HepG2 (cell line): ENCODE measurements around the gene POU2AF3. TPM values are rescaled to one million over a fixed set of nuclear protein-coding genes. Genes with fewer than 3 reads are reported as not detected.
A peak's percentile ranks its signal among the peaks of the same experiment; 100 is the strongest.

Experiments
- FOXP1 ChIP-seq, 2 experiments: fragments of 450-650 bp in 1 of 2; IDR thresholded peaks; 2 replicates each; pipeline ENCODE4 v1.6.1; 2017 to 2018; ENCODE audit warnings: antibody characterized with exemption in 1 of 2
- GABPB1 ChIP-seq: IDR thresholded peaks from 2 replicates; pipeline ENCODE4 v1.6.1; 2016; ENCODE audit warnings: mild to moderate bottlenecking, missing genetic modification reagents, moderate library complexity, missing compliant biosample characterization
- GATAD2A ChIP-seq: IDR thresholded peaks from 2 replicates; pipeline ENCODE4 v1.6.1; 2016
- HNRNPH1 ChIP-seq: fragments of 200-400 bp; formaldehyde crosslinking; optimal IDR thresholded peaks from 2 replicates; pipeline ENCODE3; 2017; ENCODE audit warnings: mild to moderate bottlenecking, low read depth, low read length
- KDM5B ChIP-seq: sonication (generic); formaldehyde crosslinking; IDR thresholded peaks from 2 replicates; pipeline ENCODE4 v1.4.0; 2020; ENCODE audit warnings: missing genetic modification reagents, mild to moderate bottlenecking, borderline replicate concordance
- NCOA1 ChIP-seq: sonication (generic); formaldehyde crosslinking; IDR thresholded peaks from 2 replicates; pipeline ENCODE4 v1.9.0; 2021; ENCODE audit warnings: missing genetic modification reagents
- PAXIP1 ChIP-seq: sonication (generic); formaldehyde crosslinking; conservative IDR thresholded peaks from 2 replicates; pipeline ENCODE4 v1.4.0; 2020; ENCODE audit warnings: mild to moderate bottlenecking, missing genetic modification reagents, moderate library complexity
- PTBP1 ChIP-seq: fragments of 200-400 bp; formaldehyde crosslinking; IDR thresholded peaks from 2 replicates; pipeline ENCODE4 v1.6.1; 2018; ENCODE audit warnings: low read length, low read depth; ENCODE audit not compliant: poor library complexity, severe bottlenecking
- RELA ChIP-seq: sonication (generic); formaldehyde crosslinking; IDR thresholded peaks from 2 replicates; pipeline ENCODE4 v1.4.0; 2020; ENCODE audit warnings: missing genetic modification reagents
- RXRA ChIP-seq: sonication (generic); formaldehyde crosslinking; IDR thresholded peaks from 2 replicates; pipeline ENCODE4 v1.5.1; 2020; ENCODE audit warnings: missing genetic modification reagents
- SNAPC2 ChIP-seq: sonication (generic); formaldehyde crosslinking; IDR thresholded peaks from 2 replicates; pipeline ENCODE4 v1.8.1; 2022; ENCODE audit warnings: mild to moderate bottlenecking, missing genetic modification reagents
- SNRNP70 ChIP-seq: fragments of 200-400 bp; formaldehyde crosslinking; IDR thresholded peaks from 2 replicates; pipeline ENCODE4 v1.6.1; 2017; ENCODE audit warnings: mild to moderate bottlenecking, low read depth, low read length, moderate library complexity
- YEATS2 ChIP-seq: sonication (generic); formaldehyde crosslinking; IDR thresholded peaks from 2 replicates; pipeline ENCODE4 v1.4.0; 2020; ENCODE audit warnings: missing genetic modification reagents, borderline replicate concordance
- ZBTB34 ChIP-seq: sonication (generic); formaldehyde crosslinking; IDR thresholded peaks from 2 replicates; pipeline ENCODE4 v1.8.0; 2022; ENCODE audit warnings: mild to moderate bottlenecking, missing genetic modification reagents
- ZC3H13 ChIP-seq: sonication (generic); formaldehyde crosslinking; IDR thresholded peaks from 2 replicates; pipeline ENCODE4 v1.8.1; 2023; ENCODE audit warnings: mild to moderate bottlenecking, missing genetic modification reagents, moderate library complexity
- ZNF383 ChIP-seq: sonication (generic); formaldehyde crosslinking; IDR thresholded peaks from 2 replicates; pipeline ENCODE4 v1.4.0; 2020; ENCODE audit warnings: missing genetic modification reagents, mild to moderate bottlenecking, borderline replicate concordance
- ZNF547 ChIP-seq: sonication (generic); formaldehyde crosslinking; IDR thresholded peaks from 2 replicates; pipeline ENCODE4 v1.5.1; 2020; ENCODE audit warnings: mild to moderate bottlenecking, missing genetic modification reagents
- ZNF598 ChIP-seq: sonication (generic); formaldehyde crosslinking; IDR thresholded peaks from 2 replicates; pipeline ENCODE4 v1.5.1; 2020; ENCODE audit warnings: mild to moderate bottlenecking, missing genetic modification reagents, borderline replicate concordance
- ZNF687 ChIP-seq: sonication (generic); formaldehyde crosslinking; IDR thresholded peaks from 2 replicates; pipeline ENCODE4 v1.5.1; 2020; ENCODE audit warnings: mild to moderate bottlenecking, missing genetic modification reagents, moderate library complexity
- ZNF703 ChIP-seq: sonication (generic); formaldehyde crosslinking; IDR thresholded peaks from 2 replicates; pipeline ENCODE4 v1.5.1; 2020; ENCODE audit warnings: missing genetic modification reagents, mild to moderate bottlenecking, moderate library complexity, borderline replicate concordance
- polyA plus RNA-seq, 8 experiments: library from polyadenylated mRNA; depleted of rRNA in 3 of 8; stranded (reverse) in 7 of 8; unstranded in 1 of 8; fragments of >200 nt; fragmentation: Illumina TruSeq in 4 of 8; extraction: Trizol in 4 of 8; gene quantifications; 2 replicates each; pipeline versions ENCODE4 v1.2.1 to v1.2.3, GENCODE V29; 2011 to 2016; ENCODE audit warnings: low read depth in 4 of 8, missing spikeins in 1 of 8, mixed read lengths in 1 of 8; ENCODE audit not compliant: insufficient read depth in 1 of 8
- total RNA-seq, 5 experiments: library from RNA; depleted of rRNA; stranded (reverse); fragments of >200 nt; fragmentation: Illumina TruSeq; extraction: Trizol; gene quantifications; 2 replicates each; pipeline ENCODE4 v1.2.3, GENCODE V29; 2016; ENCODE audit warnings: low read depth in 1 of 5

POU2AF3 gene
- total and polyA plus RNA-seq, 2 of the 13 experiments (the other 11 are each of a cell fraction or from before 2014, with no cell fraction given), result 7.8 to 71.2 TPM

- peak; percentile 89 for TF ChIP-seq PAXIP1 (CRISPR knock-in tag)
- no peak for TF ChIP-seq RELA (CRISPR knock-in tag)
- 0 out of 2 replicates have a peak, but pooled peaks have one; percentile 47 for TF ChIP-seq SNAPC2 (CRISPR knock-in tag)
- peak; percentile 93 for TF ChIP-seq GATAD2A (CRISPR knock-in tag)
- peak; percentile 64 for TF ChIP-seq ZNF687
- no peak for TF ChIP-seq ZNF547 (CRISPR knock-in tag)
- TF ChIP-seq HNRNPH1, result no peak
- 0 out of 2 replicates have a peak, but pooled peaks have one; percentile 69 for TF ChIP-seq ZC3H13 (CRISPR knock-in tag)
- no peak for TF ChIP-seq PTBP1
- TF ChIP-seq RXRA (CRISPR knock-in tag), result peak; percentile 38
- peak; percentile 78; the same call in 1 of the 2 replicates for TF ChIP-seq ZBTB34 (CRISPR knock-in tag)
- TF ChIP-seq YEATS2 (CRISPR knock-in tag), result no peak
- TF ChIP-seq GABPB1 (CRISPR knock-in tag), result peak; percentile 37
- 0 out of 2 replicates have a peak, but pooled peaks have one; percentile 40 for TF ChIP-seq KDM5B
- no peak for TF ChIP-seq ZNF383
- peak; percentile 78 for TF ChIP-seq NCOA1 (CRISPR knock-in tag)
- no peak for TF ChIP-seq SNRNP70
- TF ChIP-seq FOXP1 (IDR thresholded peaks at IDR 0.05), result no peak
- TF ChIP-seq FOXP1 (CRISPR knock-in tag; IDR thresholded peaks at IDR 0.05), result peak; percentile 76
- peak; percentile 76 for TF ChIP-seq ZNF703 (CRISPR knock-in tag)
- TF ChIP-seq ZNF598 (CRISPR knock-in tag), result no peak
Observed at GRCh38 chr11:111334532-111335502, 36.5 kb downstream of the POU2AF3 start (continued).
